ENCODE measurements around the gene ANKRD1.
A peak's percentile ranks its signal among the peaks of the same experiment; 100 is the strongest.
"Not testable (repeated sequence)": the region's sequence is repeated elsewhere in the genome, so short reads cannot be mapped to it uniquely, and the experiment has no call there.

The ANKRD1 gene

DNA sequence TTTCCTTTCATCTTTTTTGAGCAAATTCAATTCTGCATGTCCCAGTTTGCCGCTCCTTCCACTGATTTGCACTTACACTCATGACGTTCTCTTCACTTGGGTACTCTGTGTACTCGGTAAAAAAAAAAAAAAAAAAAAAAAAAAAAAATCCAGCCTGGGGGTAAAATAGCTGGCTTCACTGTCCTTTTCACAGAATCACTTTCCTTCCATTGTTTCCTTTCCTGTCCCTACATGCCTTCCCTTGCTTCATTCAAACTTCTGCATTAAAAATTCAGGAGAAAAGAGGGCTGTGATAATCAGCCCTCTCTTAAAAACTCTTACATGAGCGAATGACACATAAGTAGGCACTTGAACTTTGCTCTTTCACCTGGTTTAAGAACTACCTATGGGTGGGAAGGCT lies 8.7 kb downstream of the ANKRD1 start:
- no peak for DNase-seq

GRCh38 chr10:90911133-90912051 lies 9.5 kb downstream of the ANKRD1 start:
- peak; percentile 30 for DNase-seq

GRCh38 chr10:90906596-90906995 lies 14.3 kb downstream of the ANKRD1 start:
- no peak for DNase-seq

DNA sequence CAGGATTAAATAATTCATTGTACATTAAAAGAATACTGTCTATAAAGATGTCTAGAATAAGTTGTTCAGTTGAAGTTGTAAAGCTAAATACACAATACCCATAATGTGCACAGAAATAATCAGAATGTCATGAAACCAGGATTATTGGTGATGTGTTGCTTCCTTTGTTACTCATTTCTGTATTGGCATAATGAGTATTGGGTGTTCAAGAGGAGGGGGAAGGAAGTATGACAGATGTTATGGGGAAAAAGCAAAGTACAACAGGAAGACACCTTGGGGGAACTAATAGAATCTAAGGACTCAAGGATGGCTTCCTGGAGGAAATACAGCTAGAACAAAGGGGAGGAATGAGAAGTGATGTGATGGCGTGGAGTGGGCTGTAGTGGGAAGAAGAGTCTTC lies 15.0 kb downstream of the ANKRD1 start:
- DNase-seq = no peak

GRCh38 chr10:90896916-90897315 lies 24.0 kb downstream of the ANKRD1 start:
- not testable (repeated sequence) for DNase-seq

- no peak for DNase-seq
Observed at GRCh38 chr10:90893190-90893589, 27.7 kb downstream of the ANKRD1 start.

DNA sequence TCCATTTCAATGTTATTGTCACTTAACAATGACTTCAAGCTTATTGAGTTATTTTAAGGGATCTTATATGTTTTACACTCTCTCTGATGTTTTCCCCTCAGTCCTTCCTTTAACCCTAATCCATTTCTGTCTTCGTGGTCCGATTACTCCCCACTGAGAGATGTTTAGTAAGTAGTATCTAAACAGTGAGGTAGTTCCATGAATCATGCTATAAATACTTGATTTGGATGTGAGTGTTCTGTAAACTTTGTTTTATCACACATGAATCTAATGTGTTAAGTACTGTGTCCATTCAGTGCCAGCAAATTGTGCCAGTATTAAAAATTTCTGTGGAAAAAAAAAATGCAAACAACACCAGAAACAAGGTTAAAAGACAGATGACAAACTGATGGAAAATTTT lies 30.5 kb downstream of the ANKRD1 start:
- no peak for DNase-seq

- DNase-seq = no peak
Observed at GRCh38 chr10:90889636-90890035, 31.3 kb downstream of the ANKRD1 start.

GRCh38 chr10:90888387-90888786 lies 32.5 kb downstream of the ANKRD1 start:
- no peak for DNase-seq

DNA sequence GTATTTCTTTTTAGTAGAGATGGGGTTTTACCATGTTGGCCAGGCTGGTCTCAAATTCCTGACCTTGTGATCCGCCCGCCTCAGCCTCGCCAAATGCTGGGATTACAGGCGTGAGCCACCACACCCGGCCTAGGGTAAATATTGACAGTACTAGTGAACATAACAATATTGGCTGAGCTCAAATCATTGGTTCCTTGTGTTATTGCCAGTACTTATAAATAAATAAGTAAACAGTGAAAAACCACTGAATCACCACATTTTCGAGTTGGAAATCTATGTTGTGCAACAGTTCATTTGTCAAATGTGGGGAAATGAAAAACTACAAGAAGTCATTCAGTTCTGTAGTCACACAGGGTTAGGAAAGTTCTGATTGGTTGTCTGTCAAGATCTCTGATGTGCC lies 33.3 kb downstream of the ANKRD1 start:
- DNase-seq = no peak

- DNase-seq = no peak
Observed at GRCh38 chr10:90885176-90885575, 35.7 kb downstream of the ANKRD1 start.

GRCh38 chr10:90884431-90884830 lies 36.5 kb downstream of the ANKRD1 start:
- DNase-seq = no peak

- not testable (repeated sequence) for DNase-seq
Observed at GRCh38 chr10:90880059-90880719, 40.7 kb downstream of the ANKRD1 start.

DNA sequence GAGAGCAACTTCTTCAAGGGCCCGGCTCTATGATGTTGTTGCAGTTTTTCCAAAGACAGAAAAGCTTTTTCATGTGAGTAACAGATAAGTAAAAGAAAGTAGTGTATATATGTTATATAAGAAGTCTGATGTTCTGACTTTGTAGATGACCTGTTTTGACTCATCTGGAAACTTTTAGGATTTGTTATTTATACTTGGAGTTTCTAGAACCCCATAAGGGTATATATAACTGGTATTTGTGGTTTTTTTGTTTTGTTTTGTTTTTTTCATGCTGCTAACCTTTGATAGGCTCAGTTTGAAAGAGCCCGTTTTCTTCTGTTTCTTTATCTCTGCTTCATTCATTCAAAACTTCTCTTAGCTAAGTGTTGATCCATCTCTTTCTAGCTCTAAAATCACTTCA lies 41.8 kb downstream of the ANKRD1 start:
- DNase-seq = no peak

- no peak for DNase-seq
Observed at GRCh38 chr10:90872648-90873020, 48.3 kb downstream of the ANKRD1 start.

- DNase-seq = peak; percentile 60
Observed at GRCh38 chr10:90871766-90872647, 48.9 kb downstream of the ANKRD1 start, which contains the start of gene RPP30. RPP30 (plus strand) TSS chr10:90871974; CDS start chr10:90871987, 13 bp downstream.

DNA sequence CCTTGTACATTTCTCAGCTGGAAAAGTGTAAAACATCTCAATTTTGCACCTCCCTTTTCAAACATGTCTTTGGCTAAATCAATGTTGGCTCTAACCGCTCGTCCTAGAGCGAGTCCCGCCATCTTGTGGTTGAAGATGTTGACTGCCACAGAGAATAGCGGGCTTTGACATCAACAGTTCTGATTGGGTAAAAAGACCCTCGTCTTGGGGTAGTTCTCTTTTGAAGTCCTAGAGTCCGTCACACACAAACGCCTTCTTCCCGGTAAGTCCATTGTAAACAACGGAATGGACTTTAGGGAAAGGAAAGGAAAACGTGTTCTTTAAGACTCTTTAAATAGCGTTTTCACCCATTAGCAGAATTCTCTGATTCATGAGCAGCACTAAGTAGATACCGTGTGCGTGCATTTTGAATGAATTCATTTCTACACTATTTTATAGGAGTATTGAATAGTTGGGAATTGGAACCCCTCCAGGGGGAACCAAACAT lies 49.6 kb downstream of the ANKRD1 start:
- DNase-seq = peak; percentile 39

DNA sequence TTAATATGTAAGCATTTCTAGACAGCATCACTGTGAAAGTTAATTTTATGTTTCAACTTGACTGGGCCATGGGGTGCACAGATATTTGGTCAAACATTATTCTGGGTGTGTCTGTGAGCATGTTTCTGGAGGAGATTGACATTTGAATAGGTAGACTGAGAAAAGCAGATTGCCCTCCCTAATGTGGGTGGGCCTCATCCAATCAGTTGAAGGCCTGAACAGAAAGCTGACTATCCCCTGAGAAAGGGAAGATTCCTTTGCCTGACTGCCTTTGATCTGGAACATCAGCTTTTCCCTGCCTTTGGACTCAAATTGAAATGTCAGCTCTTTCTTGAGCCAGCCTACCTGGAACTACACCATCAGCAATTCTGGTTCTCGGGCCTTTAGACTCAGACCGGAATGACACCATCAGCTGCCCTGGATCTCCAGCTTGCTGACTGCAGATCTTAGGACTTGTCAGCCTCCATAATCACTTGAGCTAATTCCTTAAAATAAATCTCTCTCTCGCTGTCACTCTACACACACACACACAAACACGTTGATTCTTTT lies 54.8 kb downstream of the ANKRD1 start:
- no peak for DNase-seq

DNA sequence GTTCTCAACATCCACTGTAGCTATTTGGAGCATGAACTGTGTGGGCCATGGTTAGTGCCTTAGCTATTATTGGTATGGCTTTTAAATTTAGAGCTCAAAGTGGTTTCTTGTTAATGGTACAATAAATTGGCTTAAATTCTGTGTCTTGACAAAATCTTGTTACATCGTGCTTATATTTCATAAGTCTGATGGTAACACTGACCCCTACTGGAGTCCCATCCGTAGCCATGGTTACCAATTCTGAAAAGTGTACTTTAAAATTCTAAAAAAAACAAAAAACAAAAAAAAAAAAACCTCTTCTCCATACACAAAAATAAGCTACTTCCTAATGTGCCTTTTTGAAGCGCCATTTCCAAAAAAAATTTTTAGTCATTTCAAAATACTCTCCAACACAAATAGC lies 55.5 kb downstream of the ANKRD1 start:
- no peak for DNase-seq

- no peak for DNase-seq
Observed at GRCh38 chr10:90862908-90863514, 57.9 kb downstream of the ANKRD1 start.

Data from NCI-H526 treated with DMSO at 0.1 percent for 48 hours (cell line).